IPS-11a (cell line): ENCODE results near the gene HTRA1.

Experiments
- H3K4me3 ChIP-seq: one replicate; pipeline ENCODE4 v1.5.1; 2013; ENCODE audit warnings: low read depth, low read length, control low read depth

HTRA1 gene

GRCh38 chr10:122514045-122514840, 52.9 kb downstream of the HTRA1 start:
- H3K4me3 ChIP-seq: no peak overlapping the region

- H3K4me3 ChIP-seq: no peak overlapping the region
Measured at GRCh38 chr10:122515022-122515424, 53.7 kb downstream of the HTRA1 start.

GRCh38 chr10:122515588-122516231, 54.4 kb downstream of the HTRA1 start:
- no peak overlapping the region for H3K4me3 ChIP-seq

GRCh38 chr10:122516734-122517133, 55.4 kb downstream of the HTRA1 start:
- no peak overlapping the region for H3K4me3 ChIP-seq

DNA sequence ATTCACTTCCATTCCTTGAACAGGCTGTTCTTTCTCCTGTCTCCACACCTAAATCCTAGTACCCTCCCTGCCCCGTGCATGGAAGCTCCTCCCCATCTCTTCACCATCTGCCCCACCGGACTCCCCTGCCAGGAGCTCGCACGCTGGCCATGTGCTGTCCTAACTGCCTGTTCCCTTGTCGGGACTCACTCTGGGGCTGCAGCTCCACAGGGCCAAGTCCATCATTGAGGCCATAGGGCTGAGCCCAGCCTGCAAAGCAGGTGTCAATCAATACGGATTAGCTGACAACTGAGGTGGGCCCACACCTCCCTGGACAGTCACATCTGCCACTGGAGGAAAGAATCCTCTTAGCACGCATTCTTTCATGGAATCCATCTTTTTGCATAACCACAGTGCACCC, 57.8 kb downstream of the HTRA1 start:
- no peak overlapping the region for H3K4me3 ChIP-seq

DNA sequence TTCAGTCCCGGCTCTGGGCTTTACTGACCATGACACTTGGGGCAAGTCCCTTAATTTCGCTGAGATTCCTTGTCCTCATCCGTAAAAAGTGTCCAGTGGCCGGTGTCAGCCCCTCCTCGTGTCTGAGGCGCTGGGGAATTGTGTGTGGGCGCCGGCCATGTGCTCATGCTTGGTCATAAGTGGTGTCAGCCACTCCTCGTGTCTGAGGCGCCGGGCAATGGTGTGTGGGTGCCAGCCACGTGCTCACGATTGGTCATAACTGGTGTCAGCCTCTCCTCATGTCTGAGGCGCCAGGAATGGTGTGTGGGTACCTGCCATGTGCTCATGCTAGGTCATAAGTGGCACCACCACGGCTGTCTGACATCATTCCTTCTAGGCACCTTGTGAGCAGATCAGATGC, 58.5 kb downstream of the HTRA1 start:
- H3K4me3 ChIP-seq: no peak overlapping the region

DNA sequence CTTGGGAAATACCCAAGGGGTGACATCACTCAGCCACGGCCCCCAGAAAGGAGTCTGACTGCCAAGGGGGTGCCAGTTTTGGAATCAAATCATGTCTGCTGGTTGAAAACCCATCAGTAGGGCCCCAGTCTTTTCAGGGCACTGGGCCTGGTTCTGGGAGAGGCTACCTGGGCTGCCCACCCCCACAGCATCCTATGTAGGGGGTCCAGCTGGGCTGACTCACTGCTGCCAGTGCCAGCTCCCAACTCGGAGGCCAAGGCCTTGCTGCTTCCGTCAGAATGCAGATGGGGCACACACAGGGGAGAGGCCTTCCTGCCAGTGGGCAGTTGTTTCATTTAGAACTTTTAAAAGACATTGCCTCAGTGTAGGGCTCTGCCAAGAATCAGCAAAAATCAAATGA, 59.7 kb downstream of the HTRA1 start:
- no peak overlapping the region for H3K4me3 ChIP-seq

- H3K4me3 ChIP-seq: no peak overlapping the region
Measured at GRCh38 chr10:122524811-122525210, 63.5 kb downstream of the HTRA1 start.

DNA sequence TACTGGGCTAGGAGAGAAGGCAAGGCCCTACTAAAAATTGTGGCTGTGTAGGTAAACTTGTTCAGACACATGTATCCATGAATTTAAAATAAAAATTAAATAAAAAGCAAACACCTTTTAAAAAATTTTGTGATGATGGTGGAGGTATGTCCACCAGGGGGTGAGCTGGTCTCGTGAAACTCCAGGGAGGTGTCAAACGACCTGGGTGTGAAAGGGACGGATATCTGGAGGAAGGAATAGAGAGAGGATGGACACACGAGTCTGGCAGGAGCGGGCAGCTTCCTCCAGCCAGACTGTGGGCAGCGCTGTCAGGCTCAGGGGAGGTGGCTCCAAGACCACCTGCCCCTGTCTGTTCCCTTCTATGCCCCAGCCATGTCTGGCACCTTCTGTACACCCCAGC, 64.4 kb downstream of the HTRA1 start:
- H3K4me3 ChIP-seq: no peak overlapping the region

DNA sequence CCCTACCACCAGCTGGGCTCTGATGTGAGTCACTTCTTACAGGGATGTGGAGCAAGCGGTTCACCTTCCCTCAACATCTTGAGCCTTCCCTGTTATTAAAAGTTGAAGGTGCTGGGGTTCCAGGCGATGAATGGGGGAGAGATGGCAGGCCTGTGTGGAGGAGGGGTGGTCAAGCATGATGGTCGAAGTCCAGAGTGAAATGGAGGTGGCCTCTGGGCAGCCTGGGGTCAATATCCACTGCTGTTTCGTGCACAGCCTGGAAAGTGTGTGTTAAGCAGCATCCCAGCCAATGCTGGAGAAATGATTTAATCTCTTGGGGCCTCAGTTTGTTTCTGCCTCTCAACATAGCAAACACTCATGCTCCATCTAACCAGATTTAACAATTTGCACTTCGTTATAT, 65.5 kb downstream of the HTRA1 start:
- no peak overlapping the region for H3K4me3 ChIP-seq

GRCh38 chr10:122530177-122530576, 68.8 kb downstream of the HTRA1 start:
- H3K4me3 ChIP-seq: no peak overlapping the region

- H3K4me3 ChIP-seq: no peak overlapping the region
Measured at GRCh38 chr10:122531261-122531660, 69.9 kb downstream of the HTRA1 start.

- H3K4me3 ChIP-seq: no peak overlapping the region
Measured at GRCh38 chr10:122531939-122532338, 70.6 kb downstream of the HTRA1 start.

DNA sequence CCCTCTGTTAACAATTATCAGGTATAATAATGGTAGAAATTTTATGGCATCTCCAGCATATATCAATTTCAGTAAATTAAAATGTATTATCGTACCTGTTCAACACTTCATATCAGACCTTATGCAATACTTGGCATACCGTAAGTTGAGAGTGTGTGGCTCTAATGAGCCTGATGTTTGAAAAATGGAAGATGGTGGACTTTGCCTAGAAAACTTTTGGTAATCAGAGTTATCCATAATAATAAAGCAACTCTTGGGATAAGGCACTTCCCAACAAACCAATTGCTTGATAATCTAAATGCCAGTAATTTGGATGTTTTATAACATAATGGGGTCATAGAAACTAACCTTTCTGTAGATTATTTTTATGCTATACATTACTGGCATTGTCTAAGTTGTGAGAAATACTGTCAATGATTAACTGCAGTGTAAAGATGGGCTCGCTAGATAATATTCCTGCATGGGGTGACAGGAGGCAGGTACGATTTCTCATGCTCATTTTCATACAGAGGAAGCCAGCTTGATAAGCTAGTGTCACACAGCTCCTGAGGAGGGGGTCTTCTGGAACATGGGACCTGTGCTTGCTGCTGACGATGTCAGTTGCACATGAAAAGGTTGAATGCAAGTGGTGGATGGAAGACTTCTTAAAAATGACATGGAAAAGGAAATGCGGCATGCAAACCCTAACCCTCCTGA, 71.4 kb downstream of the HTRA1 start:
- H3K4me3 ChIP-seq: no peak overlapping the region

DNA sequence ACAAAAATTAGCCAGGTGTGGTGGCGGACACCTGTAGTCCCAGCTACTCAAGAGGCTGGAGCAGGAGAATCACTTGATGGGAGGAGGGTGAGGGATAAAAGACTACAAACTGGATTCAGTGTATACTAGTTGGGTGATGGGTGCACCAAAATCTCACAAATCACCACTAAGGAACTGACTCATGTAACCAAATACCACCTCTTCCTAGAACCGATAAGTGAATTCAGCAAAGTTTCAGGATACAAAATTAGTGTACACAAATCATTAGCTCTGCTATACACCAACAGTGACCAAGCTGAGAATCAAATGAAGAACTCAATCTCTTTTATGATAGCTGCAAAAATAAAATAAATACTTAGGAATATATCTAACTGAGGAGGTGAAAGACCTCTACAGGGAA, 76.2 kb downstream of the HTRA1 start:
- H3K4me3 ChIP-seq: no peak overlapping the region

GRCh38 chr10:122541541-122542002, 80.2 kb downstream of the HTRA1 start:
- H3K4me3 ChIP-seq: no peak overlapping the region

- H3K4me3 ChIP-seq: no peak overlapping the region
Measured at GRCh38 chr10:122543676-122544445, 82.5 kb downstream of the HTRA1 start.

GRCh38 chr10:122544493-122544892, 83.1 kb downstream of the HTRA1 start:
- no peak overlapping the region for H3K4me3 ChIP-seq

DNA sequence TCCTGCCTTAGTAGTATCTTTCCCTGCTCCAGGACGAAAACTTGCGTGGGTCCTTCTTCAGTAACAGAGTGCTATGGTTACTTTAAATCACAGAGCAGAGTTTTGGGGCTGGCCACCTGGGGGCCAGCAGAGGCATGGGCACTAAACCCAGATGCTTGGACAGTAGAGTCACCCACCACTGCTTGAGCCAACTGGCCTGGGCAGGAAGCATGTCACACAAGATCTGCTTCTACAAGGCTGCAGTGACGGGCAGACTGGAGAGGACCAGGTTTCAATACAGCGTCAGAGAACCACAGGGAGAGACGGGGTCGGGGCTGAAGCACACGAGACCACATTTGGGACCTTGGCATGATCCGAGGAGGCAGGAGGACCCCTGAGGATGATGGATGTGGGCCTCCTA, 84.9 kb downstream of the HTRA1 start:
- H3K4me3 ChIP-seq: no peak overlapping the region

GRCh38 chr10:122548407-122549085, 87.2 kb downstream of the HTRA1 start:
- no peak overlapping the region for H3K4me3 ChIP-seq

GRCh38 chr10:122549636-122550035, 88.3 kb downstream of the HTRA1 start:
- H3K4me3 ChIP-seq: no peak overlapping the region
